ENCODE data around the gene NDUFA8.

DNA sequence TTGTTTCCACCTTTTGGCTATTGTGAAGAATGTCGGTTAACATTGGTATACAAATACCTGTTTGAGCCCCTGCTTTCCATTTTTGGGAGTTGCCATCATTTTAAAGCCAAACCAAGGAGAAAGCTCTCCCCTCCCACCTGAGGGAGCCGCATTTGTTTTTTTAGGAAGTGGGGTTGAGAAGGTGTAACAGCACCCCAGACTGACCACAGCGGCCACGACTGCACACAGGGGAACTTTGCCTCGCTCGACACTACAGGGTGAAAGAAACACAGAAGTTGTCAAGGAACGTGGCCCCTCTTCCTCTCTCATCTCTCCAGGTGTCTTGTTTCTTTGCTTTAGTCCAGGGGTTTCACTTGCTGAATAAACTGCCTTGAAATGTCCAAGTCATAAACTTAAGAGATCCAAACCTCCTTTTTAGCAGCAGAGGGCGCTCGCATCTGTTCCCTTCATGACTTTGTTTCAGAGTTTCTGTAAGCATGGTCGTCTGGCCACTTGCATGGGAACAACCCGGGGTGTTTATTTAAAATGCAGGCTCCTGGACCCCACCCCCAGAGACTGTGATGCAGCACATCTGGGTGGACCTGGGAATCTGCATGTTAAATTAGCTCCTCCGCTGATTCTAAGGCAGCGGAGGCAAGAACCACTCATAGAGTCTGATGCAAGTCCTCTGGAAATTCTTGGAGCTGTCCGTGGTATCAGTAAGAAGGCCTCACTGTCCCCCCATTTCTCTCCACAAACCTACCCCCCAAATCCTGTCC is 64.4 kb downstream of the NDUFA8 start:
- no peak for TF ChIP-seq KAT2B (IDR thresholded peaks at IDR 0.05; ENCODE audit: low read depth, low read length)
- TF ChIP-seq ZNF3 (CRISPR knock-in tag; IDR thresholded peaks at IDR 0.05): no peak
- no peak for TF ChIP-seq TGIF2 (CRISPR knock-in tag; IDR thresholded peaks at IDR 0.05)

Measured in K562 (cell line).